ENCODE measurements around the gene ITPR1.
A peak's percentile ranks its signal among the peaks of the same experiment; 100 is the strongest.
"Not testable (repeated sequence)": the region's sequence is repeated elsewhere in the genome, so short reads cannot be mapped to it uniquely, and the experiment has no call there.

Gene ITPR1

DNA sequence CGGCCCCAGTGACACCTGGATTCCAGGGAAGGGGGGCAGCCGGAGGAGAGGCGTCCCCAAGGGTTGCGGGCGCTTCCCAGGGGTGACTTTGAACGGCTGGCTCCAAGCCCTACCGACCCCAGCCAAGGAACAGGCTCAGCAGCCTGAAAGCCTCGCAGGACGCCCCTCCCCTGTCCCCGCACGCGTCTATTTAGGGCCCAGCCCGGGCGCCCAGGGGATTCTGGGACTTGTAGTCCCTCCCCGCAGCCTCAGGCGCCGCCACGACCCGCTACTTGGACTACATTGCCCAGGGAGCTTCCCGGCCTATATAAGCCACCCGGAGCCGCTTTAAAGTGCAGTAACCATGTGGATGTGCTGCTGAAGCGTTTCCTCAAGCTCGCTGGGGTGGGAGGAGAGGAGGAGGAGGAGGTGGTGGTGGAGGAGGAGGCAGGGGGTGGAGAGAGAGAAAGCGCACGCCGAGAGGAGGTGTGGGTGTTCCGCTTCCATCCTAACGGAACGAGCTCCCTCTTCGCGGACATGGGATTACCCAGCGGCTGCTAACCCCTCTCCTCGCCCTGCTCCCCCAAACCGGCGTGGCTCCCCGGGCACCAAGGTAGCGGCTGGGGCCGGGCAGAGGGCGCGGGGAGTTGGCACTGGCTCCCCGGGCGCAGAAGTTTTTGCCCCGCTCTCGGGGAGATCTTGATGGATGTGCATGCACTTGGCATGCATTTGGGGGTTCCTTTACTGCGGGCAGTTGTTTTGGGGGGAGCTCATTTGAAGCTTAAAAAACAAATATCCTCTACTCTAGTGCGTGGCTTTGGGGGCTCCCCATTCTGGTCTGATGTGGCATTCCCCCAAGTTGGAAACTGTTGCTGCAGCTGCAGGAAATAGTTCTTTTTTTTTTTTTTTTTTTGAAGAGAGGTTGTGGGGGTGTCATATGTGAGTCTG is at the start of gene ITPR1:
Gene ITPR1, plus strand, starts transcription at position 335 of the 927 bp plus-strand sequence. CDS start 23,144 bp downstream, outside the sequence.
- peak; percentile 96 to 98 for DNase-seq (ENCODE audit: low read depth in 2 of 2)

DNA sequence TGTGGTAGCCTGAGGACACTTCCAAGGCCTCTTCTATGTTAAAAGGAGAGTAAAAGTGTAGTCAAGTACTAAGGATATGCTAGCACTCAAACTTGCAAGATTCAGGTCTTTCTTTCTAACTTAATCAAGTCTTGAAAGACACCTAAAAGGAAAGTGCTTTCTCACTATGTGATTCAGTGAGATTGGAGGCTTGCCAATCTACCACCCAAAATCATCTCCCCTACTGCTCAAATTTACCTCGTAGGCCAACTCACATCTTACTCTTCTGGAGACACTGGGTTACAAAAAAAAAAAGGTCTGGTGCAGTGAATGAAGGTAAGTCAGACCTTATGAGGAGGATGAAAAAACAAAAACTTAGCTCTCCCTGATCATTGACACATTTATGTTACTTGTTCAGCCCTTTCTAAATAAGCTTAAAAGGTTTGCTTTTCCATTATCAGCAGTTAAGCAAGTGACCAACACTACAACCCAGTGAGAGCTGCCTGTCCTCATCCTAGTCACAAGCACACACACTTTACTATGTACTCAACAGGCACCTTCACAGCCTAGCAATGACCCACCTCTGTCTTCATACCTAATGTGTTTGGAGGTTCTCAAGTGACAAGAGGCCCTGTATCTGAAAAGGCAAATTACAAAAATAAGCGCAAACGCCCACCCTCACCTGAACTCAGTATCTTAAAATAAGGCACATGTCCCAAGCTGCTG is 45.7 kb upstream of the ITPR1 start:
- DNase-seq (ENCODE audit: low read depth in 2 of 2), result no peak

DNA sequence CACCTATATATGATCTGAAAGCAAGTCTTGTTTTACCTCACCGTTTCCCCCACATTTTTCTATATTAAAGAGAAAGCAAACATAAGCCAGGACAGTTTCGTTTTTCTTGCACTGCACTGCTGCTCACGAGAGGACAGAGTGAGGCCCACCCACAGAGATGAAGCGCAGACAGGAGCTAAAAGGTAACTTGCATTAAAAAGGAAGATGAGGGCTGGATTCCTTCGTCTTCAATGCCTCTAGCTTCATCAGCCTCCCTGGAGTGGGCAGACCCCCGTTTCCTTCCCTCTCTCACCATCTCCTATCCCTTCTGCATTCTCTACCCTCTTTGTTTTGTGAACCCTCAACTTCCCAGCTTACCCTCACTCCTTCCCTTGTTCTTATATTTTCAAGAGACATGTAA is 45.0 kb upstream of the ITPR1 start:
- no peak for DNase-seq (ENCODE audit: low read depth in 2 of 2)

DNA sequence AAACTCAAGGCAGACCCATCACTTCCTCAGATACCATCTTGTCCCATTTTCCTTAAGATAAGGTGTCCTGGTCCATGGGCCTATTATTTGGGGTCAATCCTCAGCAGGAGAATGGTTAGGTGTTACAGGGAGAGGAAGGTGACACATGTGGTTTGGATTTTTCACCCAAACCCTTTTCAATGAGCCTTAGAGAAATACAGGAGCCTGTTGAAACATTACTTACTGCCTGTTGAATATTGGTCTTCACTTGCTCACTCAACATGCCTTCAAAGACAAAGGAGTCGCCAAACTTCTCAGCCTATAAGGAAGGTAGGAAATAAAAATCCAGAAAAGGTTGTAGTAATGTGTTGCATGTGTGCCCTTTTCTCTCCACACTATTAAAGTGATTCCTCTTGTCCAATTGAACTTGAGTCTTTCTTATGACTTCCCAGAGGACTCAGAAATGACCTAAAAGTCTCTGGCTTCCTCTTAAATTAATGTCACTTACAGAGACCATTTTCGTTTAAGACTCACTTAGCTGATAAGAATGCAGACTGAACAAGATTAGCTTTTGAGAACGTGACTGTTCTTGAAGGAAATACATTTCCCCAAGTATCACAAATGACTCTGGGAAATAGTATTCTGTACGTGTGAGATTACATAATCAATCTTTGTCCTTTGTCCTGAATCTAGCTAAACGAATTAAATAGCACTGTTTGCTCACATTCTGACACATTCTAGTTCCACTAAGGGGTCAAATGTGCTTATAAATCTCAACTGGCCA is 43.9 kb upstream of the ITPR1 start:
- no peak for DNase-seq (ENCODE audit: low read depth in 2 of 2)

DNA sequence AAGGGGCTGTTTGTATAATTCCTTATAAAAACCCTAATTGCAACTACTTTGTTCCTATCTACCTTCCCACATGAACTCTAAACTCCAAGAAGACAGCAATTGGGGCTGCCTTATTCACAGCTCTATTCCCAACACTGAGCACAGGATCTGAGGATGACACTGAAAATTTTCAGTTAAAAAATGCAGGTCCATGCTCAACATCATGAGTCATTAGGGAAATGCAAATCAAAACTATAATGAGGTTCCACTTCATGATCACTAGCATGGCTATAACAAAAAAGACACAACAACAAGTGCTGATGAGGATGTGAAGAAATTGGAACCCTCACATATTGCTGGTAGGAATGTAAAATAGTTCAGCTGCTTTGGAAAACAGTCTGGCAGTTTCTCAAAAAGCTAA is 39.0 kb upstream of the ITPR1 start:
- no peak for DNase-seq (ENCODE audit: low read depth in 2 of 2)

DNA sequence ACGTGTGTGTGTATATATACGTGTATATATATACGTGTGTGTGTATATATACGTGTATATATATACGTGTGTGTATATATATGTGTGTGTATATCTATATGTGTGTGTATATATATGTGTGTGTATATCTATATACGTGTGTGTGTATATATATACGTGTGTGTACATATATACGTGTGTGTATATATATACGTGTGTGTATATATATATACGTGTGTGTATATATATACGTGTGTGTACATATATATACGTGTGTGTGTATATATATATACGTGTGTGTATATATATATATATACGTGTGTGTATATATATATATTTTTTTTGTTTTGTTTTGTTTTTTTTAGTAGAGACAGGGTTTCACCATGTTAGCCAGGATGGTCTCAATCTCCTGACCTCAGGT is 36.4 kb upstream of the ITPR1 start:
- not testable (repeated sequence) for DNase-seq (ENCODE audit: low read depth in 2 of 2)

DNA sequence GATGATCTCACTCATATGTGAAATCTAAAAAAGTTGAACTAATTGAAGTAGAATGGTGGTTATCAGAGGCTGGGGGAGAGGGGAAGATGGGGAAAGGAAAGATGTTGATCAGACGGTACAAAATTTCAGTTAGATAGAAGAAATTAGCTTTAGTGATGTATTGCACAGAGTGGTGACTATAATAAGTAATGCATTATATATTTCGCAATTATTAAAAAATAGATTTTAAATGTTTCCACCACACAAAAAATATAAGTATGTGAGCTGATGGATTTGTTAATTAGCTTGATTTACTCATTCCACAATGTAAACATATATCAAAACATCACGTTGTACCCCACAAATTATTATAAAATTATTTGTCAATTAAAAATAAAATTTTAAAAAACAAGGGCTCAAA is 34.2 kb upstream of the ITPR1 start:
- no peak for DNase-seq (ENCODE audit: low read depth in 2 of 2)

DNA sequence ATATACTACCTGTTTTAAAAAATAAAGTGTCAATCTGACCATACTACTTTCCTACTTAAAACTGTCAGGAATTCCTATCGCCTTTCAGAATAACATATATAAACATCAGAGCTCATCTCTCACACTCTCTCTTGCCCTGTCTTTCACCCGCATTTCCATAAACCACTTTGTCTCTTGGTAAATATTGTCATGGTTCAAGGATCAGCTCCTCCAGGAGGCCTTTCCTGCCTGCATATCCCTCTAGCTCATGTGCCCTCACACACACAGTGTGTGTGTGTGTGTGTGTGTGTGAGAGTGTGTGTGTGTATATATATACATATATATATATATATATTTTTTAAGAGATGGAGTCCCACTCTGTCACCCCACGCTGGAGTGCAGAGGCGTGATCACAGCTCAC is 32.8 kb upstream of the ITPR1 start:
- DNase-seq (ENCODE audit: low read depth in 2 of 2), result no peak

DNA sequence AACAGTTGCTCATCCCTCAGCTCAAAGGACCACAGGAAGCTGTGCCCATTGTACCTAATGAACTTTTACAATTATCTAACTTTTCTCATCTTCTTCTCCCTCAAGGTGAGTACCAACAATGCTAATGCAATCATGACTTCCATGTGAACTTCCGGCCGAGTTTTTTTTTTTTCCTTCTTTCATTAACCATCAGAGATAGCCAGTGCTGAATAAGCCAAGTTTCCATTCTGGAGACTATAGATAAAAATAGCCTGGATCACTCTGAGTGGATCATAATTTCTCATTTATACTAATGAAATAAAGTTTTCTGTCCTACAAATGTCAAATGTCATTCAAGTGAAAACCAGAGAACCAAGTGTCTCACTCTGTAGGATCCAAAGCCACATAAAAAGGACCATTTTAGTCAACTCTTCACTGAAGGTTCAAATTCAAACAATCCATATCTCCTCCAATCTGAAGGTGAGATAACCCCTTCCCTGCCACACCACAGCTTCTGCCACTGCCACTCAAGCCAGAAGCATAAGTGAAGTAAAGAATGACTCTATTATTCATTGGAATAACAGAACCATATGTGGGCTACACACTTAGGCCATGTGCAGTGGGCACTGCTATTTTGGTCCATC is 31.6 kb upstream of the ITPR1 start:
- DNase-seq (ENCODE audit: low read depth in 2 of 2), result no peak

DNA sequence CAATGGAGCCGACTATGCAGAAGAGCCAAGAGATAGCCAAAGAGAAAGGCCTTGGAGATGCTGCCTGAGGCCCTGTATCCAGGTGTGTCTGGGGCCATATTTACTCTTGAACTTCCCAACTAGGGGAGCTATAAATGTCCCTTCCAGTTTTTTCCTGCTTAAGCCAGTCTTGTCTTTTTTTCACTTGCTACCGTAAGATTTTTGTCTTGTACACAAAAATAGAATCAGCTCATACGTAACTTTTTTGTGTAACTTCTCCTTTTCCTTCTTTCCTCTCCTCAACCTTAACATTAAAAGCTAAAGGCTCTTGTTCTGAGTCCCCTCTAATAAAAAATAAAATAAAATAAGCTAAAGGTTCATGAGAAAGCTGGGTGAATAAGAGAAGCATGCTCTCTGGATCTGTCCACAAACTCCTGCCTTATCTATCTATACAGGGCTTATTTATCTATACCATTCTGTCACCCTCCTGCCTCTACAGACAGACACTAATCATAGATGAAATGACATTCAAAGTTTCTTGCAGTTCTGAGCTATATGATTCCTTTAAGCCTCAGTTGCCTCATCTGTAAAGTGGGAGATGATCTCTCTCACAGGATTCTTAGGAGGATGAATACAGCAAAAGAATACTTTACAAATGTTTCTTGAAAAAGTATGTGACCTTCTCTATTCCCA is 30.6 kb upstream of the ITPR1 start:
- no peak for DNase-seq (ENCODE audit: low read depth in 2 of 2)

DNA sequence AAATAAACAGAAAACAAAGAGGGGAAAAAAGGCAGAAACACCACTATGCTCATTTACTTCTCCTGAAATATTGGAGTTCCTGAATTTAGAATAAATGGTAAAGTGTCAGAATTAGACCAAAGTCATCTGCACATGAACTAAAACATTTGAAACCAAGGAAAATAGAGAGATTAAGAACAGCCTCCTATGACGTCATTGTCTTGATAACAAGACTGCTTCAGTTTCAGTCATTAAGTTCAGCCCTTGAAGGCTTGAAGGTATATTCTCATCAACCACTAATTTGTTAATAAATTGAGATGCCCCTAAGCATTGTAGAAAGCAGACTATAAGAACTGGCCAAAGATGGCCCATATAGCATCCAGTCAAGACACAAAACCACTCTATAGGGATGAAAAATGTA is 28.6 kb upstream of the ITPR1 start:
- no peak for DNase-seq (ENCODE audit: low read depth in 2 of 2)

DNA sequence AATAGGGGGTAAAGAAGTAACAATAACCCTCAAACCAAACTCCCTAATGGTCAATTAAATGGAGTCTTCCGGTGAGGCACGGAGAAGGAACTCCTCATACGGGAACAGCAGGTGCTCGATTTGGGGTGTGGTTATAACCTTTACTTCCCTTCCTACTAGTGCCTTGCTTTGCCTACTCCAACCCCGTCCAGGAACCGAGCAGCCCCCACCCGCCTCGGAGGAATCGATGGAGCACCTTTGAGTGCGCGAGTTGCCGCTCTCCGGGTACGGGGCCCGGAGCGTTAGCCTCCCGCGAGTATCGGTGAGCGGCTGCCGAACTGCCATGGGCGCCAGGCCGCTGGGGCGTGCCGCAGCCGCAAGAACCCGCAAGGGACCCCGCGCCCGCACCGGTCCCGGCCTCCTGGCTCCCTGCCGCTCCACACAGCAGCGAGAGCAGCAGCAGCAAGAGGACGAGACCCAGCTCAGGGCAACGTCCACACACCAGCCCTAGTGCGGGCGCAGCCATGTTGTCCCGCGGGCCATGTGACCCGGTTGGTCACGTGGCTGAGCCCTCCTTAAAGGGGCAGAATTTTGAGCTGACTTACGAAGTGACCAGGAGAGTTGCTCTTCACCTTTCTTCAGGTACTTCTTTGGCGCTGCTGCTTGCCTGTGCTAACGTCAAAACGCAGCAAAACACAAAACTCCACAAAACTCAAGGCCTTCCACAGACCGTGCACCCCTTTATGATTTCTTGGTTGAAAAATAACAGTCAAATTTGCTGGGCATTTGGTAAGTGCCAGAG is 26.2 kb upstream of the ITPR1 start, which contains the start of gene SUMF1:
Gene SUMF1, minus strand, starts transcription at position 529 of the 781 bp plus-strand sequence. Its CDS starts 24 bp downstream, at position 505.
- DNase-seq (ENCODE audit: low read depth in 2 of 2), result peak; percentile 55 to 62

DNA sequence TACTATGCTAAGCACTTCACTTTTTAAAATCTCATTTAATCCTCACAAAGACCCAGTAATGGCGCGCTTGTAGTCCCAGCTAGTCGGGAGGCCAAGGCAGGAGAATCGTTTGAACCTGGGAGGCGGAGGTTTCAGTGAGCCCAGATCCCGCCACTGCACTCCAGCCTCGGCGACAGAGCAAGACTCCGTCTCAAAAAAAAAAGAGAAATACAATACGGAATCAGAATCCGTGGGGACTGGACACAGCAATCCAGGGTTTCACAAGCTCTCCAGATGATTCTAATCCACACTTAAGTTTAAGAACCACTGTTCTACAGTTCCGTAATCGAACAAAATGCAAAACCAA is 25.7 kb upstream of the ITPR1 start:
- no peak for DNase-seq (ENCODE audit: low read depth in 2 of 2)

DNA sequence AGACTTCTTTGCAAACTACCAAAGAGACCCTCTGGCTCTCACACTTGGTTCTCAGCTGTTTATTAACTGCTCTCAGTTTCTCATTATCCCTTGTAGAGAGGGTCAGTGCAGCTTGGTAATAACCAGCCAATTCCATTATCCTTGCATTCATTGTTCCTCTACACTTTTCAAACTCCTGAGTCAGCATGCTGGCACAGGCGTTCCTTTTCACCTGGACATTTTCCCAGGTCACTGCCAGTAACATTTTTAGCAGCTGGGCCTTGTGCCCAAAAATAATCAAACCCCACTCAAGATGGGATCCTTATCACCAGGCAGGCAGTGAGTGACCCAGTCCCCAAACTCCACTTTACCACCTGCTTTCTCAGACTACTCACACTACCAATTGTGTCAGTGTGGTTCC is 21.2 kb upstream of the ITPR1 start:
- no peak for DNase-seq (ENCODE audit: low read depth in 2 of 2)

DNA sequence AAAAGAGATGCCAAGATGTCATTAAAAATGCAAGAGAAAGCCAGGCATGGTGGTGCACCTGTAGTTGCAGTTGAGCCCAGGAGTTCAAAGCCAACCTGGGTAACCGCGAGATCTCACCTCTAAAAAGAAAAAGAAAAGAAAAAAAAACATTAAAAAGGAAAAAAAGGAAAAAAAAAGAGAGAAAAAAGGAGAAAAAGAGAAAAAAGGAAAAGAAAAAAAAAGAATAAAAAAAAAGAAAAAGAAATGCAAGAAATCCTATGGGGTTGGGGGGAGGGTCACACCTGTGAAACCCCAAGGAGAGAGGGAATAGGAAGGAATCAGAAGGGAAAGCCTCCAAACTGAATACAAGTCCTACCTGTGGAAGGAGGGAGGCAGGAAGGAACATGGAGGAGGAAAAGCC is 20.8 kb upstream of the ITPR1 start:
- no peak for DNase-seq (ENCODE audit: low read depth in 2 of 2)

DNA sequence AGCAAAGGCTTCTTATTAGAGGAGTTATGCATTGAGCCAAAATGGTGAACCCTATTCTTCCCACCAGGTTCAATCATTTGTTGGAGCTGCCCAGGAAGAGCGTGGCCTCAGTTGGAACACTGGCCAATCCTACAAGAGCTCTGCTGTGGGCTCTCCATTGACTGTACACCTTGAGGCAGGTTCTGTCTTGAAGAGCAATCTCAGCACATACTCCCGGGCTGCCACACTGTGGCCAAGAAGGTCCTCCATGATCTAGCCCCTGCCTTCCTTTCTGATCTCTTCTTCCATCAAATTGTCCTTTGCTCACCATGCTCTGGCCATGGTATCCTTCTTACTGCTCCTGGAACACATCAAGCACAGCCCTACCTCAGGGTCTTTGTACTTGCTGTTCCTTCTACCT is 20.4 kb upstream of the ITPR1 start:
- DNase-seq (ENCODE audit: low read depth in 2 of 2), result no peak

DNA sequence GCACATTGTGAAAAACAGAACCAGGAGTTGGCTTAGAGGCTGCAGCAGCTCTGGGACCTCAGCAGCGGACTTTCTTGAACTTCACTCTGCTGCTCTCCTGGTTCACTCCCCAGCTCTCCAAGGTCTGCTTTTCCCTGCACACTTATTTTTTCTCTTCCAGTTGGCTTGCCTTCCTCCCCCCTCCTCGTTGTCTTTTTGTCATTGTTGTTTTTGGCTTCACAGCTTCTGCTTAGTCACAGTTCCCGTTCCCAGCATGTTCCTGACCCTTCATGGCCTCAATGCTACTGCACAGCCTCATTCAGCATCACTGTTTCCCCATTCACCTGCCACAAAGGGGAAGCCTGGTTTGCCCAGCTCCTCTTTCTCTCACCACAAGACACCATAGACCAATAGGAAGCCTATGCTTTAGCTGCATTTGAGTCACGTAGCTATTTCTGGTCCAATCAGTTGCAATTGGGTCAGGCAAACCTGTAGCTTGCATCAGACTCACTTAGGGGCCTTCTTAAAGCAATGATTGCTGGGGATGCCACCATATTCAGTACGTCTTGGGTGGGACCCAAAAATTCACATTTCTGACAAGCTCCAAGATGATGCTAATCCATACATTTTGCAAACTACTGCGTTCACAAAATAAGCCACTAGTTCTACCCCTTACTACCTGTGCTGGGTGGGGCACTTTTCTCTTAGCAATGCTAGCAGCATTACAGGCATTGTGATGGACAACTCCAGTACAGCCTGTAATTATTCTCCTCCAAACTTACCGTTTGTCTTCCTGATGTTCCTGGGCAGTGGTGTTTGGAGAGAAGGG is 18.3 kb upstream of the ITPR1 start:
- DNase-seq (ENCODE audit: low read depth in 2 of 2), result peak in 1 of 2 experiments; percentile 18

DNA sequence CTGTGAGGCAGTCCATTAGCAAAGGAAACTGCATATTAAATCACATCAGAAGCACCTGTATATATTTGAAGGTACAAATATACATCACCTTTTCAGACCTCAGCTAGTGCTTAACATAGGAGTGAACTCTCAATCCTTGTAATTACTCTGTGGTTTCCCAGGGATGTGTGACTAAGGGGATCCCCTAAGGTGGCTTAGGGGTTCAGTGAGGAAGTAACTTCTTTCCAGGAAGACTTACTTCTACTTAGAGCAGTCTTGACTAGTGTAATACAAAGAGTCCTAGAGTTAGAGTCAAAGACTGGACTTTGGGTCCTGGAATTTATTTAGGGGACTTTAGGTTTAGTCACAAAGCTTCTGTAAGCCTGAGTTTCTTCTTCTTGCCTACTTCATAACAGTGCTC is 17.3 kb upstream of the ITPR1 start:
- DNase-seq (ENCODE audit: low read depth in 2 of 2), result no peak

DNA sequence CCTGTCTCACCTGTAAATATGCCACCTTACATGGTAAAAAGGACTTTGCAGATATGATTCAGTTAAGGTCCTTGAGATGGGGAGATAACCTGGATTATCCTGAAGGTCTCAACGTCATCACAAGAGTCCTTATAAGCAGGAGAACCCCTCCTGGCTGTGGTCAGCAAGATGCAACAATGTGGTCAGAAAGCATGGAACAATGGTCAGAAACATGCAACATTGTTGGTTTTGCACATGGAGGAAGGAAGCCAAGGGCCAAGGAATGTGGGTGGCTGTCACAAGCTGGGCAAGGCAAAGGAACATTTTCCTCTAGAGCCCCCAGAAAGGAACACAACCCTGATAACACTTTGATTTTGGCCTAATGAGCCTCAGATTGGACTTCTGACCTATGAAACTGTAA is 16.7 kb upstream of the ITPR1 start:
- no peak for DNase-seq (ENCODE audit: low read depth in 2 of 2)

DNA sequence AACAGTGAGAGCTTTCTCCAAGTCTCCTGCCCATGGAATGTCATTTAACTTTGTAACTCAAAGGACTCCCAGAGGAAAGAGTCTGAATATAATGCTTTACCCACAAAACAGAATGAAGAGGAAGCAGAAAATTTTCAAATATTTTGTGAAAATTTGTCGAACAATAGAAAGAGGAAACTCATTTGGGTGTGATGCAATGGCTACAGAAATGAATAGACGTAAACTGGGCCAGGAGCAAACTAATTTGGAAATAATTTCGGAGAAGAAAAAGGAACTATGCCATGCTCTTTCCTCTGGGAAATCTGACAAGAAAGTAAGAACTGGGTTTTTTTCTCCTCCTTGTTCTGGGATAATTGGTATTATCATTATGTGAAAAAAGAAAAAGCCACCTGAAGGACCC is 14.9 kb upstream of the ITPR1 start:
- DNase-seq (ENCODE audit: low read depth in 2 of 2), result no peak

Data from stimulated activated CD4-positive, alpha-beta T cell treated with anti-CD3 and anti-CD28 coated beads, Interleukin-12 subunit alpha, Interleukin-12 subunit beta, amount 100 ng/mL, for 24 hours (primary cell).